Measurements from ENCODE around the gene CARS1. TPM values are rescaled to one million over a fixed set of nuclear protein-coding genes. Genes with fewer than 3 reads are reported as not detected.

Gene CARS1
- total RNA-seq, 2 donors from 2014 or later, result 15.8 to 20.8 TPM

GRCh38 chr11:3095712-3096361 is 38.6 kb upstream of the CARS1 start:
- TF ChIP-seq POLR2A (IDR thresholded peaks at IDR 0.05), result no peak
- no peak for TF ChIP-seq CTCF (IDR thresholded peaks at IDR 0.05)
- Histone ChIP-seq H3K27me3 (no peaks in the 10 kb centered on the region), H3K27ac (peak overlapping the region in 3 of 4 donors; percentile 2 to 70 (median 53)), H3K4me3 (no peak overlapping the region), H3K4me1 (peaks cover 8% of the 10 kb centered on the region), H3K9me3 (no peaks in the 10 kb centered on the region), H3K36me3 (replicated peaks in 1 of 2; ENCODE audit: insufficient read depth in 1 of 2, low read depth in 2 of 2) (no peaks in the 10 kb centered on the region)
- intact Hi-C loops (cut with DNase I), result no loop called here
- ATAC-seq (peak; percentile 55), DNase-seq (peak in 1 of 4 donors; percentile 39)
- WGBS, 2 donors, result 66 to 71% methylated on average over 15 of the region's 15 CpGs

GRCh38 chr11:3094223-3094824 is 37.1 kb upstream of the CARS1 start:
- Histone ChIP-seq H3K27me3 (no peaks in the 10 kb centered on the region), H3K4me3 (no peak overlapping the region), H3K27ac (no peak overlapping the region), H3K36me3 (replicated peaks in 1 of 2; ENCODE audit: insufficient read depth in 1 of 2, low read depth in 2 of 2) (no peaks in the 10 kb centered on the region), H3K4me1 (peaks cover 8% of the 10 kb centered on the region), H3K9me3 (no peaks in the 10 kb centered on the region)
- ATAC-seq, result no peak
- intact Hi-C loops (cut with DNase I), result loop anchor here (5.0 kb wide), 1 partner anchor 57 kb away; no protein-coding TSS in a partner anchor
- DNase-seq, result no peak
- TF ChIP-seq CTCF (IDR thresholded peaks at IDR 0.05) (no peak), POLR2A (IDR thresholded peaks at IDR 0.05) (no peak)
- 90 to 100% methylated on average over 6 to 21 of the region's 21 CpGs for WGBS, 2 donors

DNA sequence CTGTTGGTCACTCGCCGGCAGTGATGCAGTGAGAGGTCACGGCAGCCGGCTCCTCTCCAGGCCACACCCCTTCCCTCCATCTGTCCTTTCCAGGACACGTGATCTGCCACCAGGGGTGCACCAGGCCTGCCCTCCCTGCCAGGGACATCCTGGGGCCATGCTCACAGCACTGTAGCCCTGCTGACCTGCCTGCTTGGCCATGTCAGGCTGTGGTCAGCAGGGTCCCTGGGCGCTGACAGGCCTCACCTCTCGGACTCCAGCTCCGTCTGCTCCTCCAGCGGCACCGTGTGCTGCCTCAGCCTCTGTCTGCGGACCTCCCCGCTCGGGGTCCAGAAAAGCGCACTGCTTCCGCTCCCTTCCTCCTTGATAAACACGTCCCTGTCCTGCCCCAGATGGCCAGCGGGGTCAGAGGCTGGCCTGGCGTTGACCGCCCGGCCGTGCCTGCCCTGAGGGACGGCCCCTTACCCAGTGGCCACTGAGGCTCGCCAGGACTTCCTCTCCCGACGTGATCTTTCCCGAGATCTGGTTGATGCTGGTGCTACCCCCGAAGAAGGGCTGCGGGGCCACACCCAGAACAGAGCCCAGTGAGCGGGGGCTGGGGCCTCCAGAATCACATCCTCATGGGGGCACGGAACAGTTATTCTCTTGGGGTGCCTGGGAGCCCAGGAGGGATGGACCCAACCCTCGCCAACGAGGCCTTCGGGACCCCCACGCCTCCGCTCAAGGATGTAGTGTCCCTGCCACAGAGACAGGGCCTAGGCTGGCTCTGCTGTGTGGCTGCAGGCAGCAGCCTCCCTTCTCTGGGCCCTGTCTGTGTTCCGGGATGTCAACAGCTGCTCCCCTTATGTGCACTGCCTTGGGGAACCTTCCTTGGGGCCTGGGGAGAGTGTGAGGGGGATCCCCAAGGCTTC is 36.3 kb upstream of the CARS1 start:
- ATAC-seq, result no peak
- H3K27ac ChIP-seq, result no peak overlapping the region
- intact Hi-C loops (cut with DNase I), result loop anchor here (5.0 kb wide), 1 partner anchor 56 kb away; no protein-coding TSS in a partner anchor
- no peaks in the 10 kb centered on the region for H3K9me3 ChIP-seq
- H3K4me1 ChIP-seq, result peaks cover 8% of the 10 kb centered on the region
- no peaks in the 10 kb centered on the region for H3K36me3 ChIP-seq (replicated peaks in 1 of 2; ENCODE audit: insufficient read depth in 1 of 2, low read depth in 2 of 2)
- 76 to 81% methylated on average over 18 to 29 of the region's 36 CpGs for WGBS, 2 donors
- H3K27me3 ChIP-seq, result no peaks in the 10 kb centered on the region
- no peak for DNase-seq
- no peak for TF ChIP-seq POLR2A (IDR thresholded peaks at IDR 0.05)
- TF ChIP-seq CTCF (IDR thresholded peaks at IDR 0.05), result no peak
- no peak overlapping the region for H3K4me3 ChIP-seq

GRCh38 chr11:3092603-3093141 is 35.4 kb upstream of the CARS1 start:
- WGBS, 2 donors, result 86 to 91% methylated on average over 11 to 14 of the region's 15 CpGs
- DNase-seq (no peak), ATAC-seq (no peak)
- Histone ChIP-seq H3K27ac (no peak overlapping the region), H3K9me3 (no peaks in the 10 kb centered on the region), H3K36me3 (replicated peaks in 1 of 2; ENCODE audit: insufficient read depth in 1 of 2, low read depth in 2 of 2) (no peaks in the 10 kb centered on the region), H3K4me1 (peaks cover 8% of the 10 kb centered on the region), H3K4me3 (no peak overlapping the region), H3K27me3 (no peaks in the 10 kb centered on the region)
- intact Hi-C loops (cut with DNase I), result loop anchor here (5.0 kb wide), 1 partner anchor 55 kb away; no protein-coding TSS in a partner anchor
- no peak for TF ChIP-seq POLR2A (IDR thresholded peaks at IDR 0.05)
- TF ChIP-seq CTCF (IDR thresholded peaks at IDR 0.05), result no peak

All from body of pancreas (tissue), 4 donors.